H9 (cell line): ENCODE measurements around the gene RNASE8. TPM values are rescaled to one million over a fixed set of nuclear protein-coding genes. Genes with fewer than 3 reads are reported as not detected.

ENCODE experiments used
- DNase-seq: peaks from one replicate; pipeline ENCODE4 v3.0.0-alpha.2; 2017
- H2AFZ ChIP-seq: one replicate; pipeline ENCODE4 v1.6.1; 2013; ENCODE audit warnings: mild to moderate bottlenecking, low read length, control low read depth, moderate library complexity
- H2AK5ac ChIP-seq: 2 replicates; pipeline ENCODE4 v1.6.1; 2013; ENCODE audit warnings: low read length, control low read depth, mixed read lengths; ENCODE audit not compliant: insufficient read length
- H2BK120ac ChIP-seq: one replicate; pipeline ENCODE4 v1.6.1; 2013; ENCODE audit warnings: low read depth, mild to moderate bottlenecking, low read length, control low read depth, inconsistent platforms; ENCODE audit not compliant: poor library complexity, severe bottlenecking
- H2BK12ac ChIP-seq: 2 replicates; pipeline ENCODE4 v1.6.1; 2013; ENCODE audit warnings: low read length, control low read depth, mixed read lengths, low read depth; ENCODE audit not compliant: insufficient read length
- H2BK15ac ChIP-seq: 2 replicates; pipeline ENCODE4 v1.6.1; 2013; ENCODE audit warnings: low read depth, low read length, control low read depth
- H2BK20ac ChIP-seq: one replicate; pipeline ENCODE4 v1.6.1; 2013; ENCODE audit warnings: low read depth, mild to moderate bottlenecking, low read length, control low read depth, inconsistent platforms; ENCODE audit not compliant: poor library complexity, severe bottlenecking
- H2BK5ac ChIP-seq: 2 replicates; pipeline ENCODE4 v1.6.1; 2013; ENCODE audit warnings: low read length, control low read depth, mixed read lengths; ENCODE audit not compliant: insufficient read length
- H3K14ac ChIP-seq: 2 replicates; pipeline ENCODE4 v1.6.1; 2013; ENCODE audit warnings: low read length, control low read depth; ENCODE audit not compliant: insufficient read depth
- H3K18ac ChIP-seq: 2 replicates; pipeline ENCODE4 v1.6.1; 2013; ENCODE audit warnings: low read depth, mild to moderate bottlenecking, mixed read lengths, low read length, control low read depth; ENCODE audit not compliant: insufficient read length
- H3K23ac ChIP-seq: 2 replicates; pipeline ENCODE4 v1.6.1; 2013; ENCODE audit warnings: low read length, control low read depth, mixed read lengths, low read depth; ENCODE audit not compliant: insufficient read length
- H3K23me2 ChIP-seq: 2 replicates; pipeline ENCODE4 v1.6.1; 2013; ENCODE audit warnings: low read depth, mild to moderate bottlenecking, mixed read lengths, low read length, control low read depth; ENCODE audit not compliant: insufficient read length, poor library complexity, severe bottlenecking
- H3K27ac ChIP-seq: 2 replicates; pipeline ENCODE4 v1.5.1; 2013; ENCODE audit warnings: low read length, control low read depth, mixed read lengths, low read depth; ENCODE audit not compliant: insufficient read length
- H3K27me3 ChIP-seq: 2 replicates; pipeline ENCODE4 v1.6.1; 2013; ENCODE audit warnings: low read length, control low read depth, inconsistent platforms; ENCODE audit not compliant: insufficient read depth
- H3K4ac ChIP-seq: 2 replicates; pipeline ENCODE4 v1.6.1; 2013; ENCODE audit warnings: low read depth, mild to moderate bottlenecking, control low read depth, inconsistent platforms, low read length, moderate library complexity
- H3K4me1 ChIP-seq: 2 replicates; pipeline ENCODE4 v1.6.1; 2013; ENCODE audit warnings: low read length, control low read depth, inconsistent platforms; ENCODE audit not compliant: insufficient read depth
- H3K4me2 ChIP-seq: 2 replicates; pipeline ENCODE4 v1.6.1; 2013; ENCODE audit warnings: low read length, control low read depth, mixed read lengths; ENCODE audit not compliant: insufficient read length, insufficient read depth
- H3K56ac ChIP-seq: 2 replicates; pipeline ENCODE4 v1.6.1; 2013; ENCODE audit warnings: low read depth, mild to moderate bottlenecking, mixed read lengths, low read length, control low read depth; ENCODE audit not compliant: insufficient read length
- H3K79me1 ChIP-seq: 2 replicates; pipeline ENCODE4 v1.6.1; 2013; ENCODE audit warnings: low read depth, mild to moderate bottlenecking, moderate library complexity, low read length, control low read depth, inconsistent platforms; ENCODE audit not compliant: insufficient read depth, poor library complexity, severe bottlenecking
- H3K79me2 ChIP-seq: 2 replicates; pipeline ENCODE4 v1.6.1; 2013; ENCODE audit warnings: low read length, control low read depth, inconsistent platforms; ENCODE audit not compliant: insufficient read depth
- H3K9ac ChIP-seq: 2 replicates; pipeline ENCODE4 v1.6.1; 2013; ENCODE audit warnings: low read length, control low read depth, mixed read lengths; ENCODE audit not compliant: insufficient read length; ENCODE audit errors: extremely low read depth
- H3K9me3 ChIP-seq: one replicate; pipeline ENCODE4 v1.6.1; 2013; ENCODE audit warnings: low read depth, low read length, inconsistent platforms; ENCODE audit not compliant: control insufficient read depth
- H3T11ph ChIP-seq: one replicate; pipeline ENCODE4 v1.6.1; 2013; ENCODE audit warnings: mild to moderate bottlenecking, low read length, control low read depth, inconsistent platforms
- H4K20me1 ChIP-seq: one replicate; pipeline ENCODE4 v1.6.1; 2013; ENCODE audit not compliant: control insufficient read depth, insufficient read length, insufficient read depth
- H4K5ac ChIP-seq: 2 replicates; pipeline ENCODE4 v1.6.1; 2013; ENCODE audit warnings: low read depth, mild to moderate bottlenecking, mixed read lengths, low read length, control low read depth; ENCODE audit not compliant: insufficient read length
- H4K8ac ChIP-seq: replicated peaks from 2 replicates; pipeline ENCODE4 v1.6.1; 2013; ENCODE audit warnings: low read length, control low read depth, mixed read lengths, low read depth; ENCODE audit not compliant: insufficient read length
- H4K91ac ChIP-seq: 2 replicates; pipeline ENCODE4 v1.6.1; 2013; ENCODE audit warnings: low read depth, mild to moderate bottlenecking, moderate library complexity, mixed read lengths, low read length, control low read depth; ENCODE audit not compliant: insufficient read length
- H3K27ac Mint-ChIP-seq, 3 experiments: 2 replicates in 2 of 3; 3 replicates in 1 of 3; pipeline ENCODE4 v1.8.0; 2020 to 2021; ENCODE audit warnings: mixed read lengths in 3 of 3, mild to moderate bottlenecking in 1 of 3, moderate library complexity in 1 of 3
- H3K27me3 Mint-ChIP-seq: 2 replicates; pipeline ENCODE4 v1.8.0; 2021; ENCODE audit warnings: low read depth, mild to moderate bottlenecking, moderate library complexity, mixed read lengths
- H3K36me3 Mint-ChIP-seq, 3 experiments: 2 replicates in 2 of 3; 3 replicates in 1 of 3; pipeline ENCODE4 v1.8.0; 2020 to 2021; ENCODE audit warnings: low read depth in 3 of 3, mixed read lengths in 3 of 3; ENCODE audit not compliant: insufficient read depth in 1 of 3
- H3K4me1 Mint-ChIP-seq, 2 experiments: 2 replicates each; pipeline ENCODE4 v1.8.0; 2020; ENCODE audit warnings: mixed read lengths in 2 of 2
- H3K4me3 Mint-ChIP-seq, 2 experiments: 2 replicates in 1 of 2; 3 replicates in 1 of 2; pipeline ENCODE4 v1.8.0; 2020 to 2021; ENCODE audit warnings: mild to moderate bottlenecking in 2 of 2, mixed read lengths in 2 of 2, moderate library complexity in 1 of 2
- H3K9me3 Mint-ChIP-seq, 2 experiments: 2 replicates in 1 of 2; 3 replicates in 1 of 2; pipeline ENCODE4 v1.8.0; 2020; ENCODE audit warnings: mild to moderate bottlenecking in 2 of 2, mixed read lengths in 2 of 2, moderate library complexity in 1 of 2
- CTCF ChIP-seq: fragments of 200-600 bp; sonication (generic); conservative IDR thresholded peaks from 3 replicates; pipeline ENCODE4 v1.8.0; 2021; ENCODE audit warnings: antibody characterized with exemption, mild to moderate bottlenecking
- WGBS: extraction: QIAGEN DNeasy Blood & Tissue Kit; methylation state at CpG from one replicate; pipeline ENCODE4 v1.1.7; 2013; ENCODE audit warnings: missing lambda C conversion rate, low lambda C conversion rate, mixed read lengths; ENCODE audit not compliant: insufficient read length; ENCODE audit errors: extremely low coverage; 5-methylcytosine and 5-hydroxymethylcytosine counted together
- total RNA-seq: library from RNA; stranded (reverse); gene quantifications from 2 replicates; pipeline ENCODE4 v1.2.1, GENCODE V29; 2021

Gene RNASE8
- total RNA-seq, 1 experiment from 2014 or later = not detected

GRCh38 chr14:21024585-21025370 lies 32.8 kb upstream of the RNASE8 start, which contains the start of gene NDRG2:
TSS of gene NDRG2 (minus strand) at chr14:21025061. CDS start at chr14:21023315, 1,746 bp downstream.
- DNase-seq = peak; percentile 88
- Histone ChIP-seq H3K4ac (no peak within 1 kb of the TSS), H3K4me2 (peak within 1 kb of the TSS; percentile 76), H3K56ac (no peak within 1 kb of the TSS), H2BK15ac (no peak within 1 kb of the TSS), H3K14ac (peak within 1 kb of the TSS; percentile 90), H4K8ac (no peak within 1 kb of the TSS), H2AK5ac (no peak within 1 kb of the TSS), H4K20me1 (no peaks in the 10 kb centered on the region), H3K4me1 (peaks cover 4% of the 10 kb centered on the region; the same call in 1 of the 2 replicates), H2BK20ac (no peak within 1 kb of the TSS), H3K9me3 (no peaks in the 10 kb centered on the region), H3K27ac (no peak within 1 kb of the TSS), H2BK12ac (no peak within 1 kb of the TSS), H3K18ac (peak within 1 kb of the TSS; percentile 68), H3K23me2 (peaks cover 12% of the 10 kb centered on the region), H4K5ac (no peak within 1 kb of the TSS), H3K27me3 (peaks cover 8% of the 10 kb centered on the region; the same call in 1 of the 2 replicates), H3K79me2 (no peaks in the 10 kb centered on the region), H3T11ph (no peak within 1 kb of the TSS), H2BK120ac (no peak within 1 kb of the TSS), H2BK5ac (no peak within 1 kb of the TSS), H3K23ac (no peak within 1 kb of the TSS), H3K9ac (peak within 1 kb of the TSS; percentile 62), H2AFZ (no peak within 1 kb of the TSS), H3K79me1 (no peaks in the 10 kb centered on the region), H4K91ac (no peak within 1 kb of the TSS)
- TF ChIP-seq CTCF = no peak
- H3K27ac Mint-ChIP-seq = peak within 1 kb of the TSS; percentile 89 to 98 (median 97); a peak in 6 of 7 replicates
- no CpG with 5 or more reads among the region's 72 CpGs for WGBS
- peaks cover 6 to 15% (median 6%) of the 10 kb centered on the region in 3 experiments; a peak in 3 of 7 replicates for H3K36me3 Mint-ChIP-seq
- no peaks in the 10 kb centered on the region for H3K9me3 Mint-ChIP-seq
- peaks cover 35 to 41% of the 10 kb centered on the region in 2 experiments for H3K4me1 Mint-ChIP-seq
- peak within 1 kb of the TSS; percentile 81 to 96 for H3K4me3 Mint-ChIP-seq
- peaks cover 55% of the 10 kb centered on the region for H3K27me3 Mint-ChIP-seq
